Vagina (tissue), 2 donors: Measurements from ENCODE around the gene KERA. TPM values are rescaled to one million over a fixed set of nuclear protein-coding genes. Genes with fewer than 3 reads are reported as not detected.

Source experiments
- DNase-seq, 2 donors: peaks; one replicate each; pipeline ENCODE4 v3.0.0-alpha.2; 2017; ENCODE audit errors: extremely low spot score in 2 of 2
- H3K27ac ChIP-seq: fragments of 200-600 bp; sonication (generic); one replicate; pipeline ENCODE4 v1.5.1; 2019
- H3K27me3 ChIP-seq: fragments of 200-600 bp; sonication (generic); one replicate; pipeline ENCODE4 v1.5.1; 2019
- H3K36me3 ChIP-seq, 2 donors: fragments of 200-600 bp; sonication (generic); one replicate each; pipeline ENCODE4 v1.5.1; 2017 to 2019
- H3K4me1 ChIP-seq: fragments of 200-600 bp; sonication (generic); one replicate; pipeline ENCODE4 v1.5.1; 2019
- H3K4me3 ChIP-seq, 2 donors: fragments of 200-600 bp; sonication (generic); 1 replicate in 1 of 2; 2 replicates in 1 of 2; pipeline ENCODE4 v1.5.1; 2016 to 2019
- H3K9me3 ChIP-seq: fragments of 200-600 bp; sonication (generic); one replicate; pipeline ENCODE4 v1.5.1; 2019
- POLR2A ChIP-seq, 2 donors: fragments of 450-650 bp; IDR thresholded peaks; one replicate each; pipeline ENCODE4 v1.6.1; 2017; ENCODE audit warnings: antibody characterized with exemption in 2 of 2, mild to moderate bottlenecking in 2 of 2, moderate library complexity in 2 of 2
- POLR2AphosphoS5 ChIP-seq, 2 donors: sonication (generic); formaldehyde crosslinking; IDR thresholded peaks; one replicate each; pipeline ENCODE4 v1.9.0; 2017; ENCODE audit warnings: antibody characterized with exemption in 2 of 2, mild to moderate bottlenecking in 2 of 2, low read depth in 1 of 2; ENCODE audit not compliant: insufficient read depth in 1 of 2
- intact Hi-C: fragments of 100-400 bp; cut with DNase I; formaldehyde crosslinking; loops from one replicate; pipeline ENCODE4 v1.15.1; 2023
- total RNA-seq: library from RNA; depleted of rRNA; stranded (reverse); fragments of >200 nt; gene quantifications from one replicate; pipeline ENCODE4 v1.2.3, GENCODE V29; 2016
- TF ChIP-seq, protein P1 (sequence below), 3 experiments: fragments of 450-650 bp in 2 of 3; fragments of 200-600 bp in 1 of 3; sonication (generic) in 1 of 3; IDR thresholded peaks; one replicate each; pipeline ENCODE4 v1.5.1; 2017 to 2019; ENCODE audit warnings: antibody characterized with exemption in 3 of 3, mild to moderate bottlenecking in 2 of 3, moderate library complexity in 2 of 3

The KERA gene
- total RNA-seq, 1 donor from 2014 or later = not detected

- H3K4me3 ChIP-seq = no peak overlapping the region
- TF ChIP-seq, protein P1, sequence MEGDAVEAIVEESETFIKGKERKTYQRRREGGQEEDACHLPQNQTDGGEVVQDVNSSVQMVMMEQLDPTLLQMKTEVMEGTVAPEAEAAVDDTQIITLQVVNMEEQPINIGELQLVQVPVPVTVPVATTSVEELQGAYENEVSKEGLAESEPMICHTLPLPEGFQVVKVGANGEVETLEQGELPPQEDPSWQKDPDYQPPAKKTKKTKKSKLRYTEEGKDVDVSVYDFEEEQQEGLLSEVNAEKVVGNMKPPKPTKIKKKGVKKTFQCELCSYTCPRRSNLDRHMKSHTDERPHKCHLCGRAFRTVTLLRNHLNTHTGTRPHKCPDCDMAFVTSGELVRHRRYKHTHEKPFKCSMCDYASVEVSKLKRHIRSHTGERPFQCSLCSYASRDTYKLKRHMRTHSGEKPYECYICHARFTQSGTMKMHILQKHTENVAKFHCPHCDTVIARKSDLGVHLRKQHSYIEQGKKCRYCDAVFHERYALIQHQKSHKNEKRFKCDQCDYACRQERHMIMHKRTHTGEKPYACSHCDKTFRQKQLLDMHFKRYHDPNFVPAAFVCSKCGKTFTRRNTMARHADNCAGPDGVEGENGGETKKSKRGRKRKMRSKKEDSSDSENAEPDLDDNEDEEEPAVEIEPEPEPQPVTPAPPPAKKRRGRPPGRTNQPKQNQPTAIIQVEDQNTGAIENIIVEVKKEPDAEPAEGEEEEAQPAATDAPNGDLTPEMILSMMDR (IDR thresholded peaks at IDR 0.05) = no peak
- TF ChIP-seq POLR2AphosphoS5 (IDR thresholded peaks at IDR 0.05; ENCODE audit: insufficient read depth in 1 of 2, low read depth in 1 of 2) (no peak), POLR2A (IDR thresholded peaks at IDR 0.05) (no peak)
- H3K36me3 ChIP-seq = no peaks in the 10 kb centered on the region
- no peak for DNase-seq
- H3K4me1 ChIP-seq = no peaks in the 10 kb centered on the region
- H3K9me3 ChIP-seq = no peaks in the 10 kb centered on the region
- intact Hi-C loops = no loop called here
- H3K27me3 ChIP-seq = no peaks in the 10 kb centered on the region
- H3K27ac ChIP-seq = no peak overlapping the region
Measured at GRCh38 chr12:91059211-91059610, 1.4 kb upstream of the KERA start.

DNA sequence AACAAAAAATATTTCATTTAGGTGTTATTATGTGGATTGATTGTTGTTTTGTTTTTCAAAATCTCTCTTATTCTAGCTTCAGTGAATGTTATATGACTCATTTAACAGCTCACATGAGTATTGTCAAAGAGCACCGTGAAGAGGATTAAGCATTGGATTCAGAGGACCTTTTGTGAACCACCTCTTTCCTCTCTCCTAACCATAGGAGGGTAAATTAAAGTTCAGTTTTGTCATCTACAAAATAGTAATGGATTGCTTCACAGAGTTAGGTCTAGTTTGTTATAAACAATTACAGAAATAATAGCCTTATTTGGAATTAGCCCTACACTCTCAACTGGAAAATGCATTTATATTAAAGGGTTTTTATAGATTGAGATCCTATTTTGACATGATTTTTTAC lies 962 bp upstream of the KERA start:
- no peaks in the 10 kb centered on the region for H3K4me1 ChIP-seq
- no peaks in the 10 kb centered on the region for H3K27me3 ChIP-seq

GRCh38 chr12:91056488-91056887 lies 1.3 kb downstream of the KERA start:
- Histone ChIP-seq H3K27me3 (no peaks in the 10 kb centered on the region), H3K36me3 (no peaks in the 10 kb centered on the region), H3K9me3 (no peaks in the 10 kb centered on the region), H3K4me3 (no peak overlapping the region), H3K4me1 (no peaks in the 10 kb centered on the region), H3K27ac (no peak overlapping the region)
- TF ChIP-seq, protein P1 (IDR thresholded peaks at IDR 0.05) = no peak
- TF ChIP-seq POLR2A (IDR thresholded peaks at IDR 0.05) = no peak
- TF ChIP-seq POLR2AphosphoS5 (IDR thresholded peaks at IDR 0.05; ENCODE audit: insufficient read depth in 1 of 2, low read depth in 1 of 2) = no peak
- intact Hi-C loops = no loop called here
- no peak for DNase-seq

More for the DNA sequence above, 962 bp upstream of the KERA start:
- TF ChIP-seq POLR2AphosphoS5 (IDR thresholded peaks at IDR 0.05; ENCODE audit: insufficient read depth in 1 of 2, low read depth in 1 of 2) (no peak), POLR2A (IDR thresholded peaks at IDR 0.05) (no peak)
- TF ChIP-seq, protein P1 (IDR thresholded peaks at IDR 0.05) = no peak
- no peak overlapping the region for H3K4me3 ChIP-seq
- H3K9me3 ChIP-seq = no peaks in the 10 kb centered on the region
- no peaks in the 10 kb centered on the region for H3K36me3 ChIP-seq
- no peak for DNase-seq
- intact Hi-C loops = no loop called here
- H3K27ac ChIP-seq = no peak overlapping the region

- no peak overlapping the region for H3K4me3 ChIP-seq
- H3K27ac ChIP-seq = no peak overlapping the region
- DNase-seq = no peak
- no peaks in the 10 kb centered on the region for H3K9me3 ChIP-seq
- no peaks in the 10 kb centered on the region for H3K36me3 ChIP-seq
- no peaks in the 10 kb centered on the region for H3K4me1 ChIP-seq
- no peak for TF ChIP-seq POLR2AphosphoS5 (IDR thresholded peaks at IDR 0.05; ENCODE audit: insufficient read depth in 1 of 2, low read depth in 1 of 2)
- TF ChIP-seq, protein P1 (IDR thresholded peaks at IDR 0.05) = no peak
- no peak for TF ChIP-seq POLR2A (IDR thresholded peaks at IDR 0.05)
- intact Hi-C loops = no loop called here
- no peaks in the 10 kb centered on the region for H3K27me3 ChIP-seq
Measured at GRCh38 chr12:91055976-91056375, 1.8 kb downstream of the KERA start.

GRCh38 chr12:91053951-91054715 lies 3.7 kb downstream of the KERA start:
- H3K4me3 ChIP-seq = no peak overlapping the region
- no peak overlapping the region for H3K27ac ChIP-seq
- H3K36me3 ChIP-seq = no peaks in the 10 kb centered on the region
- TF ChIP-seq POLR2AphosphoS5 (IDR thresholded peaks at IDR 0.05; ENCODE audit: insufficient read depth in 1 of 2, low read depth in 1 of 2) (no peak), POLR2A (IDR thresholded peaks at IDR 0.05) (no peak)
- TF ChIP-seq, protein P1 (IDR thresholded peaks at IDR 0.05) = no peak
- no peak for DNase-seq
- no peaks in the 10 kb centered on the region for H3K27me3 ChIP-seq
- intact Hi-C loops = no loop called here
- no peaks in the 10 kb centered on the region for H3K9me3 ChIP-seq
- H3K4me1 ChIP-seq = no peaks in the 10 kb centered on the region
